Keratinocyte (primary cell): Measurements from ENCODE around the gene ANKS1B.

Experiments
- EZH2 ChIP-seq: IDR thresholded peaks from one replicate; pipeline ENCODE4 v1.6.1; 2012; ENCODE audit warnings: inconsistent platforms, mild to moderate bottlenecking, low read length, moderate library complexity
- TF ChIP-seq, protein P1 (sequence below), 3 experiments: IDR thresholded peaks in 1 of 3; conservative IDR thresholded peaks in 1 of 3; optimal IDR thresholded peaks in 1 of 3; 2 replicates in 2 of 3; 3 replicates in 1 of 3; pipeline versions ENCODE3 to v1.5.1; 2011; ENCODE audit warnings: low read length in 3 of 3, mild to moderate bottlenecking in 3 of 3, moderate library complexity in 2 of 3, control low read depth in 1 of 3, inconsistent platforms in 1 of 3; ENCODE audit not compliant: insufficient read depth in 2 of 3; ENCODE audit errors: extremely low read depth in 1 of 3

- TF ChIP-seq, protein P1, sequence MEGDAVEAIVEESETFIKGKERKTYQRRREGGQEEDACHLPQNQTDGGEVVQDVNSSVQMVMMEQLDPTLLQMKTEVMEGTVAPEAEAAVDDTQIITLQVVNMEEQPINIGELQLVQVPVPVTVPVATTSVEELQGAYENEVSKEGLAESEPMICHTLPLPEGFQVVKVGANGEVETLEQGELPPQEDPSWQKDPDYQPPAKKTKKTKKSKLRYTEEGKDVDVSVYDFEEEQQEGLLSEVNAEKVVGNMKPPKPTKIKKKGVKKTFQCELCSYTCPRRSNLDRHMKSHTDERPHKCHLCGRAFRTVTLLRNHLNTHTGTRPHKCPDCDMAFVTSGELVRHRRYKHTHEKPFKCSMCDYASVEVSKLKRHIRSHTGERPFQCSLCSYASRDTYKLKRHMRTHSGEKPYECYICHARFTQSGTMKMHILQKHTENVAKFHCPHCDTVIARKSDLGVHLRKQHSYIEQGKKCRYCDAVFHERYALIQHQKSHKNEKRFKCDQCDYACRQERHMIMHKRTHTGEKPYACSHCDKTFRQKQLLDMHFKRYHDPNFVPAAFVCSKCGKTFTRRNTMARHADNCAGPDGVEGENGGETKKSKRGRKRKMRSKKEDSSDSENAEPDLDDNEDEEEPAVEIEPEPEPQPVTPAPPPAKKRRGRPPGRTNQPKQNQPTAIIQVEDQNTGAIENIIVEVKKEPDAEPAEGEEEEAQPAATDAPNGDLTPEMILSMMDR (optimal IDR thresholded peaks at IDR 0.05 in 1 of 3, IDR thresholded peaks at IDR 0.05 in 1 of 3, conservative IDR thresholded peaks at IDR 0.05 in 1 of 3; ENCODE audit: extremely low read depth in 1 of 3, insufficient read depth in 2 of 3, low read length in 3 of 3): no peak
- no peak for TF ChIP-seq EZH2
These were observed 1013.8 kb downstream of the ANKS1B start for GRCh38 chr12:98970950-98971349.
